Limb (tissue), 2 donors: ENCODE data around the gene RAB3IL1.
A peak's percentile ranks its signal among the peaks of the same experiment; 100 is the strongest.
"Not testable (repeated sequence)": the region's sequence is repeated elsewhere in the genome, so short reads cannot be mapped to it uniquely, and the experiment has no call there.

Experiments used
- DNase-seq, 2 donors: peaks; one replicate each; pipeline ENCODE4 v3.0.0-alpha.2; 2016; ENCODE audit errors: extremely low spot score in 2 of 2

The RAB3IL1 gene

DNA sequence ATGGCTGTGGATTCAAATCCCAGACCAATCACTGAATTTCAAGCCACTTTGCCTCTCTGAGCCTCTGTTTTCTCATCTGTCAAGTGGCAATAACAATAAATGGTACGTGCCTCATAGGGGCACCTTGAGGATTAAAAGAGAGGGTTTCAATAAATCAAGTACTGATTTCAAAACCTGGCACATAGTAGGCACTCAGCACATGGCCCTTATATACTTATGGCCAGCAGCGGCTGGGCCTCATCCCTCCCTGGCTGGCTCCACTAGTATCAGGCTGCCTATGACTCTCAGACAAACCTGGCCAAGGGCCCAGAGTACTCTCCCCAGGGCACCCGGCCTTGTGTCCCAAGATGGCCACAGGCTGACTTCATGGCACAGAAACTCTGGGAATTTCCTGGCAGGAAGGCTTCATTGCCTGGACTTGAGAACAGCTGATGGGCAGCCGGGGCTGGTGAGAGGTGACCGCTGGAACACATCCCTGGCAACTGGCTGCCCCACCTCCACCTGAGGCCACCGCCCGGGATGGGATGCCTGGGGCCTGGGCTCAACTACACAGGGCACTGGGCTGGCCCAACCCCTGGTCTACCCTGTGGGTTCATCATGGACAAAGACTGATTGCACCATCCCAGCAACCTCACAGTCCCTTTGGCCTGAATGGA, 29.4 kb downstream of the RAB3IL1 start:
- DNase-seq, result no peak

DNA sequence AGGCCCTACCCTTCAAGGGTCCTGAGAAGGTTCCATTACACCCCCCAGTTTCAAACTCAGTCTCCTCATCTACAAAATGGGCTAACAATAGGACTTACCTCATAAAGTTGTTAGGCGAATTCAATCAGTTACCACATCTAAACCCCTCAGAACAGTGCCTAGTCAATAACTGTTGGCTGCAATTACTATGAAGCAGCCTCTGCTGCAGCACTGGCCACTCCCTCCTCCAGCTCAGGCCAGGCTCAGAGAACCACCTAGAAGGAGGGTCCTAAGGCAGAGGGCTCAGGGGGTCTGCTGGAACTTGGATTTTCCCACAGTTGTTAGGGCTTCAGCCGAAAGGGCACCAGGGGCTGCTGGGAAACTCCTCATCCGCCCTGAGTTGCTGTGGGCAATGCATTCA, 30.7 kb downstream of the RAB3IL1 start:
- DNase-seq, result no peak

DNA sequence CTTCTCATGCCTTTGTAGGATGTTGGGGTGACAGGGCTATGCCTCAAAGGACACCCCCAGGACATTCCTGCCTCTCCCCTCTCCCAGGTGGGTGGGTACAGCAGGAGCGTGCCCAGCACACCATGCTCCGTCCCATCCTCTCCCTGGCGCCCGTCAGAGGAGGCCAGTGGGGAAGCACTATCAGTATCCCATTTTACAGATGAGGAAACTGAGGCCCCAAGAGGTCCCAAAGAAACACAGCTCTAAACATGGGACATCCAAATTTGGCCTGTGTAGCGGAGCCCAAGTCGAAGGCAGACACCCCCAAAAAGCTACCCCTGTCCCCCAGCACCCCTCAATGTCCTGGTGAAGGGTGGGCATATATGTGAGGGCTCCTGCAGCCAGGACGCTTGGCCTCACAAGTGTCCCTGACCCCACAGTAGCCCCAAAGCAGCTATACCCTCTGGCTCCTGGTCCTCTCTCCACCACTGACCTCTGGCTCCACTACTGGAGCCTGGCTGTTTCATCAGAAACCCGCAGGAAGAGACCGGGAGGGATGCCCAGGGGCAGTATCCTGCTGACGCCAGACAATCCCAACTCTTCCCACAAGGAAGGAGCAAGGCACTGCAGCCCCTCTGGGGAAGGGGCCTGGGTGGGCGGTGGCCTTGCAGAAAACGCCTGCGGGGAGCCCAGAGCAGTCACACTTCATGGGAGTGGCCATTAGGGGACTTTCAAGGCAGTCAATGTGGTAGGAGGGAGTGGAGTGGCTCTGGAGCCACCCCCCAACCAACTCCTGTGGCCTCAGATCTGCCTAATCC, 31.4 kb downstream of the RAB3IL1 start:
- DNase-seq, result no peak

DNA sequence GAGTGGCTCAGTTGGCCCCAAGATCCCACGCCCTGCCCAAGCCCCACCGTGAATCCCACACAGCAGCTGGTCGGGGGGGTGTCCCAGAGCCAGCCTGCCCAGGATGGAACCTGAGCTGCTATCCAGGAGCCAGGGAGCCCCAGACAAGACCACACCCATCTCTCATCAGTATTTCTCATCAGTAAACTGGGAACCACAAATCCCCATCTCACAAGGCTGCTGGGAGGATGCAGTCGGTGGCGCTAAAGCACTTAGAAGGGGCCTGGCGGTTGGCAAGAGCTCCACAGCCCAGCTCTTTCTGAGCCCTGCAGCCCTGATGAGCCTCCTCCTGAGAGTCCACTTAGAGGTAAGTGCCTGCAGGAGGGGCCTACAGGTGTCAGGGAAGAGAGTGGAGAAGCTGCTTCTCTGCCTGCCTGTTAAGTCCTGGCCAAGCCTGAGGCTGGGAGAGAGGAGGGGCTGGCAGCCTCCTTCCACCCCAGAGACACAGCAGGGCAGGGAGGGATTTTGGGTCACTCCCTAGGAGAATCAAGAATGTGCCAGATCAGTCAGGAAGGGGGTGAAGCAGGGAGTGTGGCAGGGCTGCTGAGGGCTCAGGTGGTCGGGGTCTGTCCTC, 32.1 kb downstream of the RAB3IL1 start:
- DNase-seq, result no peak

DNA sequence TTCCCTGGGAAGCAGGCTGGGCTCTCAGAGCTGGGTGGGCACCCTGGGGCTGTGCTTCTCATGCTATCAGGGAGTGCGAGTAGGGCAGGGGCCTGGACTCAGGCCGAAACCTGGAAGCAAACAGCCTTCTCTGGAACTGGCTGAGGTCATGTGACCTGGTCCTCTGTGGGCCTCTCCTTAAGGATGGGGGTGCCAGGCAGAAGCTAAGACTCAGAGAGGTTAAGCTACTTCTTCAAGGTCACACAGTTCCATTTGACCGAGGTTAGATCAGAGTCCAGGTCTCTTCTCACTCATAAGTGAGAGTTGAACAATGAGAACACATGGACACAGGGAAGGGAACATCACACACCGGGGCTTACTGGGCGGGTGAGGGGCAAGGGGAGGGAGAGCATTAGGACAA, 33.4 kb downstream of the RAB3IL1 start:
- no peak for DNase-seq

DNA sequence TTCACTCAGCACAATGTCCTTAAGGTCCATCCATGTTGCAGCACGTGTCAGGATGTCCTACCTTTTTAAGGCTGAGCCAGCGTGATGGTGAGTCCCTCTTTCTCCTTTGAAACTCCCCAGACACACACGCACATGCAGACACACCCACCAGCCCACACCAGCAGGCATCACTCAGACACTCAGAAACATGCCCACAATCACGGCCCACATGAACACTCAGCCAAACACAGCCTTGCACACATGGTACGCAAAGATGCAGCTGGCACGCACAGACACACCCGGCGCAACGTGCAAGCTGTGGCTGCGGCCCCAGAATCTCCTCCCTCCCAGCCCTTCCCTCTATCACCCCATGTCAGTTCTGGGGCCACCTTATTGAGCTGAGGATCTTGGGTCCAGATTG, 34.0 kb downstream of the RAB3IL1 start:
- no peak for DNase-seq

DNA sequence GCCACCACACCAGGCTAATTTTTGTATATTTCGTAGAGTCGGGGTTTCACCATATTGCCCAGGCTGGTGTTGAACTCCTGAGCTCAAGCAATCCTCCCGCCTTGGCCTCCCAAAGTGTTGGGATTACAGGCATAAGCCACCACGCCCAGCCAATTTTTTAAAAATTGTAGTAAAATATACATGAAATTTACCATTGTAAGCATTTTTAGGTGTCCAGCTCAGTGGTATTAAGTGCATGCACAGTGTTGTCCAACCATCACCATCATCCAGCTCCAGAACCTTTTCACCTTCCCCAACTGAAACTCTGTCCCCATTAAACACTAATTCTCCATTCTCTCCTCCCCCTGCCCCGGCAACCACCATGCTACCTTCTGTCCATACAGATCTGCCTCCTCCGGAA, 34.5 kb downstream of the RAB3IL1 start:
- no peak for DNase-seq

DNA sequence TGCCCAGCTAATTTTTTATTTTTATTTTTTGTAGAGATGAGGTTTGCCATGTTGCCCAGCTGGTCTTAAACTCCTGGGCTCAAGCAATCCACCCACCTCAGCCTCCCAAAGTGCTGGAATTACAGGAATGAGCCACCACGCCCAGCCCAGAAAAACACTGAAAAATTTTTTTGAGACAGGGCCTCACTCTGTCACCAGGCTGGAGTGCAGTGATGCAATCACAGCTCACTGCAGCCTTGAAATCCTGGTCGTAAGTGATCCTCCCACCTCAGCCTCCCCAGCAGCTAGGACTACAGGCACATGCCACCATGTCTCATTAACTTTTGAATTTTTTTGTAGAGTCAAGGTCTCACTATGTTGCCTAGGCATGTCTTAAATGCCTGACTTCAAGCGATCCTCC, 35.1 kb downstream of the RAB3IL1 start:
- DNase-seq, result not testable (repeated sequence)

DNA sequence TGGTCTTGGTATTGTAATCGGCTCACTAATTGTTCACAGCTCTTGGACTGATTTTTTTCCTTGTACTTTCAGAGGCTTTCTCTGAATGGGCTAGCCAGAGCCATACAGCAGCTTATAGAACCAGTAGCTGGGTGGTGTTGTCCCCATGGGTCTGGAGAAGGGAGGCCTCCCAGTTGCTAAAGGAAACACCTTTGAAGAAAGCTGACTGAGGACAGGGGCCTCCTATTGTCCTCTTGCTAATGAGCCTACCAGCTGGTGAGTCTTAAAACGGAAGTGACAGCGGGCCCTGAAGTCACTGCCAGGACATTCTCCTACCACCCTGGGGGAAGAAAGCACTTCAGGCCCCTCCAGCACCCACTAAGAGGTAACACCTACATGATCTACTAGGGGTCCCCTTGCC, 36.0 kb downstream of the RAB3IL1 start:
- DNase-seq, result no peak

DNA sequence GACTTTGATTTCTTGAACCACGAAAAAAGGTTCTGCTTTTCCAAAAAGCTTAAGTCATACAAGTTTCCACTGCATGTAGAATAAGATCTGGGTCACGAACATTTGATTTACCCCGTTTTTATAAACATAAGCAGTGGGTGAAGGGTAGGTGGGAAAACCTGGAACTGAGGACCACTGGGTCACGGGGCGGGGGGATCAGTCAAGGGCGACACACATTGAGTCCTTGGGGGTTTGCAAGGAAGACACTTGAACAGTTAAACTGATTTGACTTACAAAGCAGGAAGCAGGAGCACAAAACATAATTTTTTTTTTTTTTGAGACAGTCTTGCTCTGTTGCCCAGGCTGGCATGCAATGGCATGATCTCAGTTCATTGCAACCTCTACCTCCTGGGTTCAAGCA, 36.9 kb downstream of the RAB3IL1 start:
- DNase-seq, result no peak

DNA sequence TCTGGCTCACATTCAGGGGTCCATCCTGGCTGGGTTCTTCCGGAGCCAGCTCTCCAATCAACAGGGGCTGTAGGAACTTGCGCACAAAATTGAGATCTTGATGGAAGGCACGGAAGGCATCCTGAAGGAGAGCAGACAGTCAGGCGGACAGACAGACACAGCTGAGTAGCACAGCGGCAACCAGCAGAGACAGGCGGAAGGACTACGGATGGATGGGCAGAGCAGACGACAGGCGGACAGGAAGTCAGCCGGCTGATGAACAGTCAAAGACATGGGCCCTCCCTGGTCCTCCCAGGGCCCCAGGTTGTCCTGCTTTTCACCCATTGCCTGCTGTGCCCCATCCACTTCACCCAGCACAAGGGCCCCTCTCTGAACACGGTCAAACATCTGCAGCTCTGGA, 37.3 kb downstream of the RAB3IL1 start:
- DNase-seq, result no peak

DNA sequence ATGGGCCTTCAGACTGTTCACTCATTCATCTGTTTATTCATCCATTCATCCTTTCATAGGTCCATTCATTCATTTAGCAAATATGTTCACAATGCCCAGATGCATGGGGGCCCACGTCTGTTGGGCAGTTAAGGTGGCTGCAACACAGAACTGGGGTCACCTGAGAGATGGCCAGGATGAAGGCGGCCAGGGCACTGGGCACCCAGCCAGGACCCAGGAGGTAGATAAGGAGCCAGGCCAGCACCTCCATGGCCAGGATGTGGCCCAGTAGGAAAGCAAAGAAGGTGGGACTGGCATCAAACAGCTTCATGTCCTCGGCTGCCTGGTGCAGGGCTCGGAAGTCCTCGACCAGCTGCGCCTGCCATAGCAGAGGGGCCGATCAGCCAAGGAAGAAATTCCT, 38.2 kb downstream of the RAB3IL1 start:
- no peak for DNase-seq

DNA sequence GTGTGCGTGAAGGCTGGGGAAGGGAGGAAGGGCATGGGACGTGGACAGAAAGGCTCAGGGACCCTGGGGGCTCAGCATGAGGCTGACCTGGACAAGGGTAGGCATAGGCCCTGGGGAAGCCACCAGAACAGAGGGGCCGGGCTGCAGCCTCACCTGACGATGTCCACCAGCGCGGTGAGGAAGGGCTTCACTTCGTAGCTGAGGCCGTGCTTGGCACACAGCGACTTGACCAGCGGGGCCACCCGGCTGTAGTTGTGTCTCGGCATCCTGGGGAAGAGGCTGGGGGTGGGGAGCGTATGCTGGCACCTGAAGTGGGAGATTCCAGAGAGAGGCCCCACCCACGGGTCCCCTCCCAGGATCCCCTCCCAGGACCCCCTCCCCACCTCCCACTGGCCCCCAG, 41.7 kb downstream of the RAB3IL1 start:
- no peak for DNase-seq

DNA sequence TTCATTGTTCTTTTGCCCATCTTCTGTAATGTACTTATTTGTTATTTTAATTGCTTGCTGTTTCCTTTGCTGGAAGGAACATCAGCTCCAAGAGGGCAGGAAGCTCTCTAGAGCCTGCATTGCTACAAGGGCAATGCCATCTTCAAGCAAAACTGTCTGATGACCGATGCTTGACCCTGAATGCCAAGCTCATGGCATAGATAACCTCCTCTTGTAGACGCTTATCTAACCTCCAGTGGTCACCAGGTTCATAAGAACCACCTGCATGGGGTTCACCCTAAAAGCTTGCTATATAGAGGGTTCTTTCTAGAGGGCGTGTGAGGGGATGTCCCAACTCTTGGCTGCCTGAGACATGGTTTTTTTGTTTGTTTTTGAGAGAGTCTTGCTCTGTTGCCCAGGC, 42.5 kb downstream of the RAB3IL1 start:
- no peak for DNase-seq

DNA sequence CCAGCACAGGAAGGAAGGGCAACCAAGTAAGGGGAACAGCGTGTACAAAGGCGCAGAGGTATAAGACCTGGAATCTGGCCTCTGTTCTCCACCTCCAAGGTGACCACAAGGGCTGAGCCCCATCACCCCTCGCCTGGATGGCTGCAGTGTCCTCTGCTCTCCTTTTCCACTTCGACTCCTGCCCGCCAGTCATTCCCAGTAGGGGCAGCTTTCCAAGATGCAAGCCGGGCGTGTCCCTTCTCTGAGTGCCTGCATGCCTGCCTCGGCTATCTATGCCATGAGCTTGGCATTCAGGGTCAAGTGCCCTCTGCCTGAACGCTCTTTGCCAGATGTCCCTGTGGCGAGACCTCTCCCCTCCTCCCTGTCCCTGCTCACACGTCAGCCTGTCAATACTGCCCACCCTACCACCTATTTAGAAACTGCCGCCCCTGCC, 43.0 kb downstream of the RAB3IL1 start:
- DNase-seq, result no peak

DNA sequence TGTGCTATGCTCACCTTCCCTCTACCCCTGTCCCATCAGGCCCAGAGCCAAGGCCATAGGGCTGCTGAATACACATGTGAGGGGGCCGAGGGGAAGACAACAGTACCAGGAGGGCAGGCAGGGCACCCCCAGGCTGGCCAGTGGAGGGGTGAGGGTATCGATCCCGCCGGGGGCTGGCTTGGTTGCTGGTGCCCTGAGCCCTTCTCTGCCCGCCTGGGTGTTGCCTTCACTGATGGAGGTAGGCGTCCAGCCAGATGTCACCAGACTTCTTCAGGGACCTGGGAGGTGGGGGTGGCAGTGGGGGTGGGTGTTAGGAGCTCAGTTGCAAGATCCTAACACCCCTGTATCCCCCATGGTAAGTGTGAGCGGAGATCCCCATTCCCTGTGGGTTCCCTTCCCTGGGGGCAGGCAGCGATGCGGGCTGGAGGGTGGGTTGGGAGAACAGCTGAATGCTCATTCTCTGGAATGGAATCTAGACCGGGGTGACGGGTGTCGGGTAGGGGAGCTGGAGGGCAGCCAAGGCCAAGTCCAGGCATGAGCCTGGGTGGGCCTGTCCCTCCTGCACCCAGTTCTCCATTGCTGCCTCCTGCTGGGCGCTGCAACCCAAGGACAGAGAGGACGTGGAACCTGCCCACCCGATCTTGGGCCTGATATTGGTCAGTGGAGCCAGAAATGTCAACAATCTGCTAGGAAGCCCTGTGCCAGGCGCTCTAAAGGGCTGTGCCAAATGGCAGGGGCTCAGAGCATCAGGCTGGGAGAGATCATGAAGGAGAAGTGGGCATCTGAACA, 43.6 kb downstream of the RAB3IL1 start:
- no peak for DNase-seq

DNA sequence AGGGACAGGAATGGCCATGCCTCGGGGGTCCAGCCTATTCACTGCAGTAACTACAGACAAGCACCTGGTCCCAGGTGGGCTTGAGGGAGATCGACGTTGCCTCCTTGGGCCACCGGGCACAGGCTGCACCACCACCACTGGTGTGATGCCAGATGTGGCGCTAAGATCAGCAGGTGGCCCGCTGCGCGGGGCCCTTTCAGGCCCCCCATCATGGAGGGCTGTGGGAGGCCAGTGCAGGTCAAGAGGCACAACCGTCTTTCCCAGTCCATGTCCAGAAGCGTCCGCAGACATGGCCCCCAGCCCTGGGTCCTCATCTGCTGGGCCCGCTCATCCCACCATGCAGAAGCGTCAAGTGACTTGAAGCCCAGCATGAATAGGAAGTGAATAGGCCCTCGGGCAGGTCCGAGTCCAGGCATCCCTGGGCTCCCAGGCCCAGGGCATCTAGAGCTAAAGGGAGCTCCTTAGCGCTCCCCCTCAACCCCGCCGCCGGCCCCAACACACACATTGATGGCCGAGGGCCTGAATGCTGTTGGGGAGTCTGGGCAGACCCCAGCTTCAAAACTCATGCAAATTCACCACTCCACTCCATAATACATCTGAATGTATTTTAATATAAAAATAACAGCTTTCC, 44.3 kb downstream of the RAB3IL1 start:
- no peak for DNase-seq

DNA sequence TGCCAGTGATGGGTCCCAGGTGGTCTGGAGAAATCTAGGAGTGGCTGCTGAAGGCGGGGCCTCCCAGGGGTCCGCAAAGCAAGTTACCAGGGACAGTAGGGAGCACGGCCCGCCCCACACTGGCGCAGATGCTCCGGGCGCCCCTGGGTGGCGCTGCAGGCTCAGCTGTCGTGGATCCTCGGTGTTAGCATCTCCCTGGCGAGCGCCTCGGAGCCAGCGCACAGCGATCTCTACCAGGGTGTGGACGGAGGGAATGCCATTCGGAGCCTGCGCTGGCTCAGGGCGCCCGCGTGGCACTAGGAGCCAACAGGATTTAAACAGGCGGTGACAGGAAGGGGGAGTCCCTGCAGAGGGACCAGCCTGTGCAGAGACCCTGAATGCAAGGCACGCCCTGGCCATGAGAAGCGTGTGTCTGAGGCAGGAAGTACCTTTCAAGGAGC, 46.2 kb downstream of the RAB3IL1 start:
- DNase-seq, result peak; percentile 73 to 87

DNA sequence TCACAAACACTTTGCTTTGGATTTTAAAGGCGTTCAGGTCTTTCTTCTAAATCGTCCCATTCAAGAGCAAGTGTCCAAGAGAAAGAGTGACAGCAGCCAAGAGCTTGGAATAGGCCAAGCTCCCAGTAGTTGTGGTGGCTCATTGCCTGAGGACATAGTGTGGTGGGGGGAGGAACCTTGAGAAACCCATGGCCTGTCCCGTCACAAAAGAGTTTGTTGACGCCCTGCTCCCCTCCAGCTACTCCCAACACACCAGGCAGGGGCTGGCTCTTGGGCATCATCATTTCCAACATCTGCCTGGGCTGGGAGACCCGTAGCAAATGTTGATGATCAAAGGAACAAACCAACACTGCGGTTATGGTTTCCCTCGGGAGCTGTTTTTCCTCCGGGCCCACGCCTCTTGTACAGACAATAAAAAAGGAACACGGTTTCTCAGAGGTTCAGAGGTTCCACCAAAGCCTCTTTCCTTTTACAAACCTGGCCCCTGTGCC, 46.8 kb downstream of the RAB3IL1 start:
- DNase-seq, result no peak

DNA sequence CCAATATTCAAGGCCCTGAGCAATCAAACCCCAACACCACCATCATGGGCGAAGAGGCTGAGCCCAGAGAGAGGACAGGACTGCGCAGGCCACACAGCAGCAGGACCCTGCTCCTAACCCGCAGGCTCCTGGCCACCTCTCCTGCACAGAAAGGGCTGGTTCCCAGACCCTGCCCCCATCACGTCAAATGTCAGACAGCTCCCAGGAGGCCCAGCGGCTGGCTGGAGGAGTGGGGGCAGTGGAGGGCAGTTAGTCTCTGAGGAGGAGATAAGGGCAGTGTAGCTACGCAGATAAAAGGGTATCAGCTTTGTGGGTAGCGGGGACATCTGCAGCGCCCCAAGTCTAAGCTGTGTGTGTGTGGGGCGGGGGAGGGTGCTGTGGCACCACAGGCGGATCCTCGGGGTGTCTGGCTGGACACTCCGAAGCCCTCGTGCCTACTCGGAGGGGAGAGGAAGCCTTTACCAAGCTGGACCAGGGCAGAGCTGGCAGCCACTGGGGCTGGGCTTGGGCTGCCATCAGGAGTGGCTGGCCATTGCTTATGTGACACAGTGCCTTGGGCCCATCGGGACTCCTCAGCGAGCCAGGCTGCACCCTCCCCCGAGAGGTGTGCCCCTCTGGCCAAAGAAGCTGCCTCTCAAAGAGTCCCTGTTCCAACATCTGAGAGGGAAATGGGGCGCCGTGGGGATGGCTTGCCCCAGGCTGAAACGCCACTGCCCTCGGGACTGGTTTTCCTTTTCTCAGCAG, 47.5 kb downstream of the RAB3IL1 start:
- no peak for DNase-seq

DNA sequence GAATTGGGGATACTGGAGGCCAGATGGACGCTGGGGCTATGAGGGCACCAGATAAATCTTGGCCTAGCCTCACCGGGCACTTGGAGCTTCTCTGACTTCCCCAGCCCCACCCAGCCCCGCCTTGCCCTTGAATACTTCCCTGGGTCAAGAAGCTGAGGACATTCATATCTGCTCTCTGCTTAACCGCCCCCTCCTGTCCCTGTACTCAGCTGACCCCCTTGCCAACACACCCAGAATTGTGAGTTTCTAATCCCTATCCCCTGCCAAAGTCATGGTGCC, 48.0 kb downstream of the RAB3IL1 start:
- DNase-seq, result no peak
